Osteocyte (in vitro differentiated cells): ENCODE results near the gene FKBP4. TPM values are rescaled to one million over a fixed set of nuclear protein-coding genes. Genes with fewer than 3 reads are reported as not detected.

Experiments
- DNase-seq: peaks from one replicate; pipeline ENCODE4 v3.0.0; 2021; ENCODE audit warnings: mixed read lengths; ENCODE audit not compliant: unreplicated experiment; ENCODE audit errors: extremely low spot score
- H3K27ac Mint-ChIP-seq: one replicate; pipeline ENCODE4 v1.8.0; 2021; ENCODE audit warnings: mild to moderate bottlenecking, mixed read lengths; ENCODE audit not compliant: unreplicated experiment
- H3K27me3 Mint-ChIP-seq: one replicate; pipeline ENCODE4 v1.8.0; 2021; ENCODE audit warnings: mixed read lengths; ENCODE audit not compliant: unreplicated experiment
- H3K36me3 Mint-ChIP-seq: one replicate; pipeline ENCODE4 v1.8.0; 2021; ENCODE audit warnings: mixed read lengths; ENCODE audit not compliant: unreplicated experiment
- H3K4me1 Mint-ChIP-seq: one replicate; pipeline ENCODE4 v1.8.0; 2021; ENCODE audit warnings: mixed read lengths; ENCODE audit not compliant: unreplicated experiment
- H3K4me3 Mint-ChIP-seq: one replicate; pipeline ENCODE4 v1.8.0; 2021; ENCODE audit warnings: mild to moderate bottlenecking, moderate library complexity, mixed read lengths; ENCODE audit not compliant: unreplicated experiment
- H3K9me3 Mint-ChIP-seq: one replicate; pipeline ENCODE4 v1.8.0; 2021; ENCODE audit warnings: mixed read lengths; ENCODE audit not compliant: unreplicated experiment
- total RNA-seq: library from RNA; stranded (reverse); gene quantifications from 2 replicates; pipeline ENCODE4 v1.2.1, GENCODE V29; 2021
- TF ChIP-seq, protein P1 (sequence below): fragments of 200-600 bp; sonication (generic); IDR thresholded peaks from 2 replicates; pipeline ENCODE4 v1.5.0; 2021; ENCODE audit warnings: antibody characterized with exemption, mild to moderate bottlenecking, moderate library complexity

The FKBP4 gene
- total RNA-seq, 1 donor from 2014 or later: 43.3 TPM

DNA sequence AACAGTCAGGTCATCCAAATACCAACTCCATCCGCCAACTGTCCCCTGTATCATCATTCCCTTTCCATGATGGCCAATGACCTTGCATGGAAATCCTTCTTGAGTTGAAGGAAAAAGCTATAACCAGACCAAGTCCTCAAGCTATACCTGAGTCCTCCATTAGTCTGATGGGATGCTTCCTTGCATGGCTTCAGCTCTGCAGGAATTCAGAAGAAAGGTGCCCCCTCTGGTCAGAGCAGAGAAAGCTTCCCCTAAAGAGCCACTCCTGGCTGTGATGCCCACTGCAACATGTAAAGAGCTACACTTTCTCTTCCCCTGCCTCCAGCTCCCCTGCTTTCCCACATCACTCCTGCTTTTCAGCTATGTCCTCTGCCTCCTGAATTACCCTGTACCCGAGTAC lies 43.1 kb upstream of the FKBP4 start:
- H3K4me3 Mint-ChIP-seq: no peak overlapping the region
- TF ChIP-seq, protein P1, sequence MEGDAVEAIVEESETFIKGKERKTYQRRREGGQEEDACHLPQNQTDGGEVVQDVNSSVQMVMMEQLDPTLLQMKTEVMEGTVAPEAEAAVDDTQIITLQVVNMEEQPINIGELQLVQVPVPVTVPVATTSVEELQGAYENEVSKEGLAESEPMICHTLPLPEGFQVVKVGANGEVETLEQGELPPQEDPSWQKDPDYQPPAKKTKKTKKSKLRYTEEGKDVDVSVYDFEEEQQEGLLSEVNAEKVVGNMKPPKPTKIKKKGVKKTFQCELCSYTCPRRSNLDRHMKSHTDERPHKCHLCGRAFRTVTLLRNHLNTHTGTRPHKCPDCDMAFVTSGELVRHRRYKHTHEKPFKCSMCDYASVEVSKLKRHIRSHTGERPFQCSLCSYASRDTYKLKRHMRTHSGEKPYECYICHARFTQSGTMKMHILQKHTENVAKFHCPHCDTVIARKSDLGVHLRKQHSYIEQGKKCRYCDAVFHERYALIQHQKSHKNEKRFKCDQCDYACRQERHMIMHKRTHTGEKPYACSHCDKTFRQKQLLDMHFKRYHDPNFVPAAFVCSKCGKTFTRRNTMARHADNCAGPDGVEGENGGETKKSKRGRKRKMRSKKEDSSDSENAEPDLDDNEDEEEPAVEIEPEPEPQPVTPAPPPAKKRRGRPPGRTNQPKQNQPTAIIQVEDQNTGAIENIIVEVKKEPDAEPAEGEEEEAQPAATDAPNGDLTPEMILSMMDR: no peak
- H3K4me1 Mint-ChIP-seq: no peaks in the 10 kb centered on the region
- H3K27me3 Mint-ChIP-seq: peaks cover 63% of the 10 kb centered on the region
- no peaks in the 10 kb centered on the region for H3K9me3 Mint-ChIP-seq
- H3K27ac Mint-ChIP-seq: no peak overlapping the region
- H3K36me3 Mint-ChIP-seq: no peaks in the 10 kb centered on the region
- no peak for DNase-seq

DNA sequence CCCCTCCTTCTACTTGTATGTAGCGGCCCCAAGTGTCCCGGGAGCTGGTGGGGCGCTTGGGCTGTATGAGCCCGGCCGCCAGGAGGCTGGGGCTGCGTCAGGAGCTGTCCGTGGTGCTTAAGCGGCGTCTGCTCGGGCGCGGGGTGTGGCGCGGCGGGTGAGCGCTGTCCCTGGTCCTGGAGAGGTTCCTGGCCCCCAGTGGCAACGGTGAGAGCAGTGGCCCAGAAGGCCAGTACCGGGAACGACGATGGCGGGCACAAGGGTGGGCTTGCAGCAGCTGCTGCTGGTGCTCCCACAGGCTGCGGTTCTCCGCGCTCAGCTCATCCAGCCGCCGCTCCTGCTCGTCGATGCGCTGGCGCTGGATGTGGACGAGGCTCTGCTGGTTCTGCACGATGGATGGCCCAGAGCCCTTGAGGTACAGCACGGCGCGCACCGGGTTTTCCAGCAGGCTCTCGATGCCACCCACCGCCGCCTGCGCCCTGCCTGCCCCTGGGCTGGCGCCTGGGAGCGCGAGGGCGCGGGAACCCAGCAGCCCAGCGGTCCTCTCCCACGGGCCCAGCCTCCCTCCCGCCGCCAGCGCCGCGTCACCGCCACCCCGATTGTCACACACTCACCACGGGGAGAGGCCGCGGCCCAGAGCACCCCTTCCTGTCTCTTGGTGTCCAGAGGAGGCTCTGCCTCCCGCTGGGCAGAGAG lies 41.9 kb upstream of the FKBP4 start:
- TF ChIP-seq, protein P1: no peak
- peak; percentile 91 for DNase-seq
- Mint-ChIP-seq H3K36me3 (no peaks in the 10 kb centered on the region), H3K4me3 (no peak overlapping the region), H3K9me3 (no peaks in the 10 kb centered on the region), H3K27ac (no peak overlapping the region), H3K27me3 (peaks cover 62% of the 10 kb centered on the region), H3K4me1 (no peaks in the 10 kb centered on the region)

DNA sequence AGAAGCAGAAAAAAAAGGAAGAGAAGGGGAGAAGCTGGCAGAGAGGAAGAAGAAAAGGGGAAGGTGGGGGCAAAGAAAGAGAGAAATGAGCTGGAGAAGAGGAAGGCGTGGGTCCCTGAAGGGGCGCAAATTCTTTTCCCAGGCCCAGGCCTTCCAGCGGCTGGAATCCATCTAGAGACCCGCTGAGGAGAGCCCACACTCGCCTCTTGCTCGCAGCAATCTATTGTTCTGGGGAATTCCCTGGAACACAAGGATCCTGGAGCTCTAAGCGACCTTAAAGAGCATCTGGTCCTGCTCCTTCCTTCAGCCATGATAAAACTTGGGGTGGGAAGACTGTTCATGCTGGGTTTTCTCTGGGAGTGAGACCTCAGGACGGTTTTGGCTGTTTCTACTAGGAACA lies 41.2 kb upstream of the FKBP4 start:
- Mint-ChIP-seq H3K27me3 (peaks cover 62% of the 10 kb centered on the region), H3K4me1 (no peaks in the 10 kb centered on the region), H3K4me3 (no peak overlapping the region), H3K9me3 (no peaks in the 10 kb centered on the region), H3K36me3 (no peaks in the 10 kb centered on the region), H3K27ac (no peak overlapping the region)
- DNase-seq: no peak
- TF ChIP-seq, protein P1: no peak

DNA sequence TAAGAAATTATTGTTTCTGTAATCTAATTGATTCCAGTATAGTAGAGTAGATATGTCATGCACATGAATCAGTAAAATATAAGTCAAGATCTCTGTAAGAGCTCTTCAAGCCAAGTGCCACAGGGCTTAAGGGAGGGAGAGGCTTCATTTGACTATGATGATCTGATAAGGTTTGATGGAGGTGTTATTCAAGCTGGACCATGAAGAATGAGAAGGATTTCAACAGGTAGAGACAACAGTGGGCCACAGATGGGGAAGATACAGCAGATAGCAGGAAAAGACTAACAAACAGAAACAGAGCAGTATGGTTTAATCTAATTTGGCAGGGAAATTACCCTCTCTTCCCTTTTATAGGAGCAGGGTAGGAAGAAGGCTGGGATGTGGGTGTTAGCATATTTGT lies 40.6 kb upstream of the FKBP4 start:
- Mint-ChIP-seq H3K4me1 (no peaks in the 10 kb centered on the region), H3K27me3 (peaks cover 60% of the 10 kb centered on the region), H3K36me3 (no peaks in the 10 kb centered on the region), H3K4me3 (no peak overlapping the region), H3K27ac (no peak overlapping the region), H3K9me3 (no peaks in the 10 kb centered on the region)
- TF ChIP-seq, protein P1: no peak
- DNase-seq: no peak

DNA sequence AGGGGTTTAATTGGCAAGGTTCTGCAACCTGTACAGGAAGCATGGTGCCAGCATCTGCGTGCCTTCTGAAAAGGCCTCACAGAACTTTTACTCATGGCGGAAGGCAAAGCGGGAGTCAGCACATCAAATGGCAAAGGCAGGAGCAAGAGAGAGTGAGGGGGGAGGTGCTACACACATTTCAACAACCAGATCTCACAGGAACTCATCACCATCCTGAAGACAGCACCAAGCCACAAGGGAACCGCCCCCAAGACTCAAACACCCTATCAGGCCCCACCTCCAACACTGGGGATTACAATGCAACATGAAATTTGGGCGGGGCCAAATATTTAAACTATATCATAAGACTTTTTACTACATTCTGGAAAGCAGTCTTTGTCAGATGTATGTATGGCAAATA lies 38.0 kb upstream of the FKBP4 start:
- H3K36me3 Mint-ChIP-seq: no peaks in the 10 kb centered on the region
- no peaks in the 10 kb centered on the region for H3K4me1 Mint-ChIP-seq
- H3K27ac Mint-ChIP-seq: no peak overlapping the region
- no peak overlapping the region for H3K4me3 Mint-ChIP-seq
- TF ChIP-seq, protein P1: no peak
- H3K27me3 Mint-ChIP-seq: peaks cover 52% of the 10 kb centered on the region
- no peaks in the 10 kb centered on the region for H3K9me3 Mint-ChIP-seq
- DNase-seq: no peak
